NT2/D1 (cell line): ENCODE results near the gene MAGI2.

Experiments
- YY1 ChIP-seq: IDR thresholded peaks from 2 replicates; pipeline ENCODE4 v1.6.1; 2011; ENCODE audit not compliant: insufficient read length, insufficient read depth
- ZNF274 ChIP-seq: IDR thresholded peaks from 2 replicates; pipeline ENCODE4 v1.6.1; 2011; ENCODE audit warnings: mild to moderate bottlenecking, low read depth, low read length

GRCh38 chr7:78232806-78233205 lies 1220.7 kb downstream of the MAGI2 start:
- TF ChIP-seq YY1: no peak
- TF ChIP-seq ZNF274: no peak
